A549 (cell line): ENCODE results near the gene HSCB. TPM values are rescaled to one million over a fixed set of nuclear protein-coding genes. Genes with fewer than 3 reads are reported as not detected.

Source experiments
- ATAC-seq, 2 experiments: fragments of 200-7000 bp in 1 of 2; fragments of >200 bp in 1 of 2; cut with Nextera tagmentation in 1 of 2; cut with Tn5 transposase in 1 of 2; 3 replicates each; pipeline versions ENCODE4 v1.8.0 to v1.9.1; 2018 to 2020; ENCODE audit warnings: mild to moderate bottlenecking in 1 of 2, moderate library complexity in 1 of 2
- CTCF ChIA-PET: fragments of 300-600 bp; sonication (Branson Sonifier 250); formaldehyde crosslinking; extraction: SDS; loops from one replicate; lab custom pipeline; 2021; ENCODE audit warnings: antibody characterized with exemption, inconsistent platforms; lab: Yijun Ruan, JAX
- POLR2A ChIA-PET: fragments of 350-600 bp; formaldehyde crosslinking; extraction: SDS; loops from one replicate; lab custom pipeline; 2021; ENCODE audit warnings: antibody characterized with exemption, inconsistent platforms; lab: Yijun Ruan, JAX
- DNase-seq, 2 experiments: peaks; one replicate each; pipeline versions ENCODE4 v3.0.0 to v3.0.0-alpha.2; 2011 to 2016; ENCODE audit warnings: low read depth in 1 of 2, low spot score in 1 of 2
- FAIRE-seq: peaks from 2 replicates; lab custom pipeline; 2011; peaks lifted over from hg19 to GRCh38; lab: Jason Lieb, UNC
- H3K27ac ChIP-seq, 2 experiments: fragments of >200 bp; sonication (Bioruptor Twin); formaldehyde crosslinking; 3 replicates each; pipeline ENCODE4 v1.5.1; 2016 to 2017
- H3K4me1 ChIP-seq: fragments of >200 bp; sonication (Bioruptor Twin); formaldehyde crosslinking; 3 replicates; pipeline ENCODE4 v1.6.1; 2016
- H3K4me2 ChIP-seq: fragments of >200 bp; sonication (Bioruptor Twin); formaldehyde crosslinking; 3 replicates; pipeline ENCODE4 v1.6.1; 2016
- H3K4me3 ChIP-seq: fragments of >200 bp; sonication (Bioruptor Twin); formaldehyde crosslinking; 3 replicates; pipeline ENCODE4 v1.5.1; 2016
- H3K9me3 ChIP-seq: fragments of >200 bp; sonication (Bioruptor Twin); formaldehyde crosslinking; 3 replicates; pipeline ENCODE4 v1.6.1; 2016
- BHLHE40 ChIP-seq: IDR thresholded peaks from 2 replicates; pipeline ENCODE4 v1.6.1; 2012; ENCODE audit warnings: low read depth, low read length, inconsistent platforms
- EP300 ChIP-seq, 2 experiments: fragments of >200 bp; sonication (Bioruptor Twin); formaldehyde crosslinking; IDR thresholded peaks; 2 replicates in 1 of 2; 3 replicates in 1 of 2; pipeline ENCODE4 v1.6.1; 2016 to 2017
- ESRRA ChIP-seq: fragments of 150-350 bp; IDR thresholded peaks from 2 replicates; pipeline ENCODE4 v1.6.1; 2014; ENCODE audit warnings: mild to moderate bottlenecking, low read length, borderline replicate concordance
- FOSB ChIP-seq: fragments of 250-450 bp; sonication (Bioruptor Pico); IDR thresholded peaks from 2 replicates; pipeline ENCODE4 v1.5.0; 2020; ENCODE audit warnings: mild to moderate bottlenecking, moderate library complexity
- FOXS1 ChIP-seq: fragments of 250-450 bp; sonication (Bioruptor Pico); IDR thresholded peaks from 2 replicates; pipeline ENCODE4 v1.5.0; 2020; ENCODE audit warnings: mild to moderate bottlenecking, moderate library complexity
- GATA3 ChIP-seq: IDR thresholded peaks from 2 replicates; pipeline ENCODE4 v1.6.1; 2012; ENCODE audit warnings: borderline replicate concordance
- HOXB13 ChIP-seq: fragments of 250-450 bp; sonication (Bioruptor Pico); IDR thresholded peaks from 2 replicates; pipeline ENCODE4 v1.5.0; 2020; ENCODE audit warnings: low read depth, mild to moderate bottlenecking, moderate library complexity
- JUNB ChIP-seq: fragments of >200 bp; sonication (Bioruptor Twin); formaldehyde crosslinking; IDR thresholded peaks from 2 replicates; pipeline ENCODE4 v1.6.1; 2016
- POLR2AphosphoS2 ChIP-seq: conservative IDR thresholded peaks from 2 replicates; pipeline ENCODE4 v1.6.1; 2012; ENCODE audit warnings: low read length, improper control_type of control experiment, inconsistent platforms
- RNF2 ChIP-seq: fragments of 200-600 bp; sonication (generic); IDR thresholded peaks from 2 replicates; pipeline ENCODE4 v1.6.1; 2016; ENCODE audit warnings: low read depth, mild to moderate bottlenecking, antibody characterized with exemption, moderate library complexity, borderline replicate concordance
- SMC3 ChIP-seq: fragments of >200 bp; sonication (Bioruptor Twin); formaldehyde crosslinking; IDR thresholded peaks from 3 replicates; pipeline ENCODE4 v1.6.1; 2018; ENCODE audit warnings: inconsistent platforms
- SREBF2 ChIP-seq: fragments of 450-650 bp; IDR thresholded peaks from 2 replicates; pipeline ENCODE4 v1.6.1; 2014; ENCODE audit warnings: mild to moderate bottlenecking, moderate library complexity
- TFCP2L1 ChIP-seq: fragments of 250-450 bp; sonication (Bioruptor Pico); IDR thresholded peaks from 2 replicates; pipeline ENCODE4 v1.5.0; 2021; ENCODE audit warnings: mild to moderate bottlenecking
- TP53 ChIP-seq: fragments of 250-450 bp; sonication (Bioruptor Pico); IDR thresholded peaks from 2 replicates; pipeline ENCODE4 v1.5.0; 2021; ENCODE audit warnings: mild to moderate bottlenecking, moderate library complexity
- ZC3H11A ChIP-seq: fragments of 450-650 bp; IDR thresholded peaks from 2 replicates; pipeline ENCODE4 v1.6.1; 2014; ENCODE audit warnings: antibody characterized with exemption, mild to moderate bottlenecking
- WGBS: methylation state at CpG from one replicate; pipeline ENCODE4 v1.1.6; 2017; ENCODE audit errors: missing lambda C conversion rate; 5-methylcytosine and 5-hydroxymethylcytosine counted together
- polyA plus RNA-seq, 4 experiments: library from polyadenylated mRNA; depleted of rRNA in 3 of 4; stranded (reverse); fragments of >200 nt; fragmentation: RNase III in 1 of 4; extraction: RNeasy Plus Mini Kit Qiagen cat#74134 plus additional on column Dnase treatment in 1 of 4; gene quantifications; 2 replicates in 3 of 4; 3 replicates in 1 of 4; pipeline ENCODE4 v1.2.3, GENCODE V29; 2011 to 2017
- TF ChIP-seq, protein P1 (sequence below): fragments of >200 bp; sonication (Bioruptor Twin); formaldehyde crosslinking; IDR thresholded peaks from 2 replicates; pipeline ENCODE4 v1.6.1; 2016
- TF ChIP-seq, protein P2 (sequence below): fragments of 200-600 bp; sonication (generic); IDR thresholded peaks from 2 replicates; pipeline ENCODE4 v1.6.1; 2016; ENCODE audit warnings: antibody characterized with exemption, mild to moderate bottlenecking, moderate library complexity

HSCB gene
- polyA plus RNA-seq, 2 of the 4 experiments (the other 2 are of a cell fraction) = 17.2 to 22.4 TPM

DNA sequence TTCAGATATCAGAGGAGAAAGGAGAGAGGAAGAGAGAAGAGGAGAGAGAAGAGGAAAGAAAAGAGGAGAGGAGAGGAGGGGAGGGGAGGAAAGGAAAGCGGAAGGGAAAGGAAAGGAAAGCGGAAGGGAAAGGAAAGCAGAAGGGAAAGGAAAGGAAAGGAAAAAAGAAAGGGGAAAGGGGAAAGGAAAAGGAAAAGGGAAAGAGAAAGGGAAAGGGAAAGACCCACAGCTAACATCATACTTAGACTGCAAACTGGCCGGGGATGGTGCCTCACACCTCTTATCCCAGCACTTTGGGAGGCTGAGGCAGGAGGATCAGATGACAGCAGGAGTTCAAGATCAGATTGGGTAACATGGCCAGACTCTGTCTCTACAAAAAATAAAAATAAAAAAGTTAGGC is 11.7 kb upstream of the HSCB start:
- no peaks in the 10 kb centered on the region for H3K9me3 ChIP-seq
- no peak for FAIRE-seq
- ChIA-PET CTCF (no interaction called here), POLR2A (no interaction called here)
- ATAC-seq = no peak
- WGBS = 71% methylated on average over 3 of the region's 3 CpGs
- no peak for TF ChIP-seq ESRRA
- no peak for TF ChIP-seq TP53 (CRISPR knock-in tag)
- no peak for TF ChIP-seq FOXS1 (CRISPR knock-in tag)
- TF ChIP-seq RNF2 = no peak
- no peak for DNase-seq
- no peak overlapping the region for H3K4me3 ChIP-seq
- H3K27ac ChIP-seq = no peak overlapping the region
- H3K4me1 ChIP-seq = no peaks in the 10 kb centered on the region
- no peak overlapping the region for H3K4me2 ChIP-seq

DNA sequence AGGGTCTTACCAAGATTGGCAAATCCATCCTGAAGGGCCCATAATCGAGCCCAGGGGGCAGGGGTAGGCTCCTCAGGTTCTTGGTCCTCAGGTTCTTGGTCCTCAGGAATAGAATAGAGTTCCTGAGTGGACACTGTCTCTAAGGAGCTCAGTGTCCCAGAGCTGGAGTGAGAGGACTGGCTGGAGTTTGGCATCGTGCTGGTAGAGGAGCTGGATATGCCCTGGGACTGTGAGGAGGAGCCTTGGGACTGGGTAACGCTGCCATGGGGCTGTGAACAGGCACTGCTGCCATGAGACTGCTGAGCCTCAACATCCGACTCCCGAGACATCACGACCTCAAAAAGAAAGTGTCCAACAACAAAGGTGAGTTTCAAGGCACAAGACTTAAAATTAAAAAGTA is 7.4 kb upstream of the HSCB start:
- ChIA-PET CTCF (interaction anchor here (0.6 kb wide), 1 partner anchor 458 kb away, joined by 3 read pairs; no protein-coding TSS in a partner anchor), POLR2A (interaction anchor here (0.7 kb wide), 1 partner anchor 55 kb away, joined by 3 read pairs; the partner anchor contains the start of gene TTC28)
- WGBS = 87% methylated on average over 6 of the region's 6 CpGs
- Histone ChIP-seq H3K27ac (no peak overlapping the region), H3K4me3 (no peak overlapping the region), H3K4me1 (no peaks in the 10 kb centered on the region), H3K9me3 (no peaks in the 10 kb centered on the region), H3K4me2 (no peak overlapping the region)
- FAIRE-seq = no peak
- TF ChIP-seq SMC3 (no peak), TFCP2L1 (CRISPR knock-in tag) (no peak), GATA3 (no peak), EP300 (IDR thresholded peaks at IDR 0.05) (no peak), RNF2 (no peak), HOXB13 (CRISPR knock-in tag) (no peak), FOSB (no peak), JUNB (no peak)
- TF ChIP-seq, protein P1, sequence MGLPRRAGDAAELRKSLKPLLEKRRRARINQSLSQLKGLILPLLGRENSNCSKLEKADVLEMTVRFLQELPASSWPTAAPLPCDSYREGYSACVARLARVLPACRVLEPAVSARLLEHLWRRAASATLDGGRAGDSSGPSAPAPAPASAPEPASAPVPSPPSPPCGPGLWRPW = no peak
- ATAC-seq = no peak
- no peak for DNase-seq

DNA sequence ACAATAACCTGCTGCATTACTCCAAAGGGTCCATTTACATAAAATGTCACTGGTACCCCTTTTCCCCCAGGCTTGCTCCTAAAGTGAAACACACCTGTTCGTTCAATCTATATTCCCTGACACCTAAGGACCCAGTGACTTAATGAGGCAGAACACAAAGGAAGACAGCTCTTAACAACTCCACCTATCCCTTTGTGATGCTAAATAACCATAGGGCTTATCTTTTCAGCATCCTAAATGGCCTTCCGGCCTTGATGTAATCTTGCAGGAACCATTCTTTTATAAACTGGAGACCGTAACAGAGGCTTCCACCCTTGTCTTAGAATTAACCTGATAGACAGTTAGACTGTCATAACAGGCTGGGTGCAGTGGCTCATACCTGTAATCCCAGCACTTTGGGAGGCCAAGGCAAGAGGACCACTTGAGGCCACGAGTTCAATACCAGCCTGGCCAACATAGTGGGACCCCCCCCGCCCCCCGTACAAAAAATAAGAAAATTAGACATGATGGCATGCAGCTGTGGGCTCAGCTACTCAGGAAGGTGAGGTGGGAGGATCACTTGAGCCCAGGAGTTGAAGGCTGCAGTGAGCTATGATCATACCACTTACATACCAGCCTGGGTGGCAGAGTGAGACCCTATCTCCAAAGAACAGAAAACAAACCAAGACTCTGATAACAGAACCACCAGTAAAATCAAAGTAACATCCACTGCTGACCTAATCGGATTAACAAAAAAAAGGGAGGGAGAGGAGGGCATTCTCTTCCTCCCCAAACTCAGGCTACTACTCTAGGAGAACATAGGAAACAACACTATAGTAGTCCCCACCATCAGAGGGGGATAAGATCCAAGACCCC is 5.3 kb upstream of the HSCB start:
- no peak overlapping the region for H3K4me2 ChIP-seq
- H3K27ac ChIP-seq = no peak overlapping the region
- no peak for ATAC-seq
- CTCF ChIA-PET = interaction anchor here (1.2 kb wide), 1 partner anchor 9 kb away, joined by 4 read pairs; no protein-coding TSS in a partner anchor
- no peak overlapping the region for H3K4me3 ChIP-seq
- 82% methylated on average over 7 of the region's 7 CpGs for WGBS
- TF ChIP-seq SMC3 (no peak), ZC3H11A (no peak), JUNB (no peak), POLR2AphosphoS2 (no peak), SREBF2 (no peak), BHLHE40 (no peak), ESRRA (no peak), TP53 (CRISPR knock-in tag) (no peak)
- TF ChIP-seq, protein P2, sequence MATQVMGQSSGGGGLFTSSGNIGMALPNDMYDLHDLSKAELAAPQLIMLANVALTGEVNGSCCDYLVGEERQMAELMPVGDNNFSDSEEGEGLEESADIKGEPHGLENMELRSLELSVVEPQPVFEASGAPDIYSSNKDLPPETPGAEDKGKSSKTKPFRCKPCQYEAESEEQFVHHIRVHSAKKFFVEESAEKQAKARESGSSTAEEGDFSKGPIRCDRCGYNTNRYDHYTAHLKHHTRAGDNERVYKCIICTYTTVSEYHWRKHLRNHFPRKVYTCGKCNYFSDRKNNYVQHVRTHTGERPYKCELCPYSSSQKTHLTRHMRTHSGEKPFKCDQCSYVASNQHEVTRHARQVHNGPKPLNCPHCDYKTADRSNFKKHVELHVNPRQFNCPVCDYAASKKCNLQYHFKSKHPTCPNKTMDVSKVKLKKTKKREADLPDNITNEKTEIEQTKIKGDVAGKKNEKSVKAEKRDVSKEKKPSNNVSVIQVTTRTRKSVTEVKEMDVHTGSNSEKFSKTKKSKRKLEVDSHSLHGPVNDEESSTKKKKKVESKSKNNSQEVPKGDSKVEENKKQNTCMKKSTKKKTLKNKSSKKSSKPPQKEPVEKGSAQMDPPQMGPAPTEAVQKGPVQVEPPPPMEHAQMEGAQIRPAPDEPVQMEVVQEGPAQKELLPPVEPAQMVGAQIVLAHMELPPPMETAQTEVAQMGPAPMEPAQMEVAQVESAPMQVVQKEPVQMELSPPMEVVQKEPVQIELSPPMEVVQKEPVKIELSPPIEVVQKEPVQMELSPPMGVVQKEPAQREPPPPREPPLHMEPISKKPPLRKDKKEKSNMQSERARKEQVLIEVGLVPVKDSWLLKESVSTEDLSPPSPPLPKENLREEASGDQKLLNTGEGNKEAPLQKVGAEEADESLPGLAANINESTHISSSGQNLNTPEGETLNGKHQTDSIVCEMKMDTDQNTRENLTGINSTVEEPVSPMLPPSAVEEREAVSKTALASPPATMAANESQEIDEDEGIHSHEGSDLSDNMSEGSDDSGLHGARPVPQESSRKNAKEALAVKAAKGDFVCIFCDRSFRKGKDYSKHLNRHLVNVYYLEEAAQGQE = no peak
- H3K9me3 ChIP-seq = no peaks in the 10 kb centered on the region
- FAIRE-seq = no peak
- no peak for DNase-seq
- POLR2A ChIA-PET = no interaction called here
- H3K4me1 ChIP-seq = no peaks in the 10 kb centered on the region
